Fibroblast of lung (primary cell): ENCODE results near the gene PDE6G.

Experiments
- CTCF ChIP-seq, 2 donors: IDR thresholded peaks in 1 of 2; conservative IDR thresholded peaks in 1 of 2; 1 replicate in 1 of 2; 2 replicates in 1 of 2; pipeline ENCODE4 v1.5.1; 2011 to 2012; ENCODE audit warnings: low read length in 2 of 2, control low read depth in 1 of 2, inconsistent platforms in 1 of 2, low read depth in 1 of 2, mild to moderate bottlenecking in 1 of 2
- EZH2 ChIP-seq: IDR thresholded peaks from 2 replicates; pipeline ENCODE4 v1.5.1; 2012; ENCODE audit warnings: low read length, control low read depth, mild to moderate bottlenecking; ENCODE audit errors: missing control alignments

GRCh38 chr17:81697261-81698044, 41.1 kb upstream of the PDE6G start:
- no peak for TF ChIP-seq CTCF (conservative IDR thresholded peaks at IDR 0.05 in 1 of 2, IDR thresholded peaks at IDR 0.05 in 1 of 2; ENCODE audit: low read depth in 1 of 2, low read length in 2 of 2)
- no peak for TF ChIP-seq EZH2
